ENCODE measurements around the gene SETD6.
"Not testable (repeated sequence)": the region's sequence is repeated elsewhere in the genome, so short reads cannot be mapped to it uniquely, and the experiment has no call there.

The SETD6 gene

GRCh38 chr16:58488531-58488930 is 26.8 kb upstream of the SETD6 start:
- Histone ChIP-seq H3F3A (ENCODE audit: insufficient read depth, low read length) (no peaks in the 10 kb centered on the region), H4K20me1 (ENCODE audit: insufficient read depth, low read length) (no peaks in the 10 kb centered on the region), H3K4me3 (ENCODE audit: low read length) (no peak overlapping the region), H3K9ac (ENCODE audit: low read length) (no peak overlapping the region), H3K4me1 (ENCODE audit: low read length) (no peaks in the 10 kb centered on the region), H3K4me2 (ENCODE audit: low read depth, low read length) (no peak overlapping the region), H3K27ac (ENCODE audit: low read length) (no peak overlapping the region), H3K27me3 (replicated peaks; ENCODE audit: insufficient read depth, low read length) (no peaks in the 10 kb centered on the region), H3K9me2 (replicated peaks; ENCODE audit: insufficient read depth, low read length) (no peaks in the 10 kb centered on the region), H3K9me3 (replicated peaks; ENCODE audit: insufficient read depth, low read length) (no peaks in the 10 kb centered on the region), H3K36me3 (replicated peaks; ENCODE audit: insufficient read depth, low read length) (no peaks in the 10 kb centered on the region), H3K79me2 (ENCODE audit: low read length) (no peaks in the 10 kb centered on the region), H2AFZ (ENCODE audit: low read length) (no peak overlapping the region)
- no peak for TF ChIP-seq EZH2phosphoT487 (IDR thresholded peaks at IDR 0.05; ENCODE audit: low read length)
- TF ChIP-seq EZH2 (optimal IDR thresholded peaks at IDR 0.05; ENCODE audit: low read depth, low read length) = no peak
- TF ChIP-seq, protein P1, sequence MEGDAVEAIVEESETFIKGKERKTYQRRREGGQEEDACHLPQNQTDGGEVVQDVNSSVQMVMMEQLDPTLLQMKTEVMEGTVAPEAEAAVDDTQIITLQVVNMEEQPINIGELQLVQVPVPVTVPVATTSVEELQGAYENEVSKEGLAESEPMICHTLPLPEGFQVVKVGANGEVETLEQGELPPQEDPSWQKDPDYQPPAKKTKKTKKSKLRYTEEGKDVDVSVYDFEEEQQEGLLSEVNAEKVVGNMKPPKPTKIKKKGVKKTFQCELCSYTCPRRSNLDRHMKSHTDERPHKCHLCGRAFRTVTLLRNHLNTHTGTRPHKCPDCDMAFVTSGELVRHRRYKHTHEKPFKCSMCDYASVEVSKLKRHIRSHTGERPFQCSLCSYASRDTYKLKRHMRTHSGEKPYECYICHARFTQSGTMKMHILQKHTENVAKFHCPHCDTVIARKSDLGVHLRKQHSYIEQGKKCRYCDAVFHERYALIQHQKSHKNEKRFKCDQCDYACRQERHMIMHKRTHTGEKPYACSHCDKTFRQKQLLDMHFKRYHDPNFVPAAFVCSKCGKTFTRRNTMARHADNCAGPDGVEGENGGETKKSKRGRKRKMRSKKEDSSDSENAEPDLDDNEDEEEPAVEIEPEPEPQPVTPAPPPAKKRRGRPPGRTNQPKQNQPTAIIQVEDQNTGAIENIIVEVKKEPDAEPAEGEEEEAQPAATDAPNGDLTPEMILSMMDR (IDR thresholded peaks at IDR 0.05; ENCODE audit: low read length) = no peak
- no peak for DNase-seq

- no peak for DNase-seq
Observed at GRCh38 chr16:58490065-58490464, 25.3 kb upstream of the SETD6 start.

GRCh38 chr16:58490539-58490938 is 24.8 kb upstream of the SETD6 start:
- H3K9me3 ChIP-seq (replicated peaks; ENCODE audit: insufficient read depth, low read length); H4K20me1 ChIP-seq (ENCODE audit: insufficient read depth, low read length); H2AFZ ChIP-seq (ENCODE audit: low read length); H3K79me2 ChIP-seq (ENCODE audit: low read length); H3K27ac ChIP-seq (ENCODE audit: low read length); H3K4me1 ChIP-seq (ENCODE audit: low read length); H3K36me3 ChIP-seq (replicated peaks; ENCODE audit: insufficient read depth, low read length); H3K9ac ChIP-seq (ENCODE audit: low read length); H3K9me2 ChIP-seq (replicated peaks; ENCODE audit: insufficient read depth, low read length); H3F3A ChIP-seq (ENCODE audit: insufficient read depth, low read length); DNase-seq; H3K4me3 ChIP-seq (ENCODE audit: low read length); H3K27me3 ChIP-seq (replicated peaks; ENCODE audit: insufficient read depth, low read length); H3K4me2 ChIP-seq (ENCODE audit: low read depth, low read length): not testable (repeated sequence)

More at GRCh38 chr16:58490065-58490464, 25.3 kb upstream of the SETD6 start:
- no peaks in the 10 kb centered on the region for H3K36me3 ChIP-seq (replicated peaks; ENCODE audit: insufficient read depth, low read length)
- no peak overlapping the region for H2AFZ ChIP-seq (ENCODE audit: low read length)
- no peak overlapping the region for H3K4me3 ChIP-seq (ENCODE audit: low read length)
- no peaks in the 10 kb centered on the region for H3K27me3 ChIP-seq (replicated peaks; ENCODE audit: insufficient read depth, low read length)
- H3K79me2 ChIP-seq (ENCODE audit: low read length) = no peaks in the 10 kb centered on the region
- H3F3A ChIP-seq (ENCODE audit: insufficient read depth, low read length) = no peaks in the 10 kb centered on the region
- no peaks in the 10 kb centered on the region for H3K9me3 ChIP-seq (replicated peaks; ENCODE audit: insufficient read depth, low read length)
- no peak overlapping the region for H3K9ac ChIP-seq (ENCODE audit: low read length)
- H3K4me2 ChIP-seq (ENCODE audit: low read depth, low read length) = no peak overlapping the region
- H3K9me2 ChIP-seq (replicated peaks; ENCODE audit: insufficient read depth, low read length) = no peaks in the 10 kb centered on the region
- no peaks in the 10 kb centered on the region for H4K20me1 ChIP-seq (ENCODE audit: insufficient read depth, low read length)
- H3K4me1 ChIP-seq (ENCODE audit: low read length) = peaks cover 5% of the 10 kb centered on the region
- TF ChIP-seq, protein P1 (IDR thresholded peaks at IDR 0.05; ENCODE audit: low read length) = no peak
- no peak for TF ChIP-seq EZH2phosphoT487 (IDR thresholded peaks at IDR 0.05; ENCODE audit: low read length)
- TF ChIP-seq EZH2 (optimal IDR thresholded peaks at IDR 0.05; ENCODE audit: low read depth, low read length) = no peak
- no peak overlapping the region for H3K27ac ChIP-seq (ENCODE audit: low read length)

DNA sequence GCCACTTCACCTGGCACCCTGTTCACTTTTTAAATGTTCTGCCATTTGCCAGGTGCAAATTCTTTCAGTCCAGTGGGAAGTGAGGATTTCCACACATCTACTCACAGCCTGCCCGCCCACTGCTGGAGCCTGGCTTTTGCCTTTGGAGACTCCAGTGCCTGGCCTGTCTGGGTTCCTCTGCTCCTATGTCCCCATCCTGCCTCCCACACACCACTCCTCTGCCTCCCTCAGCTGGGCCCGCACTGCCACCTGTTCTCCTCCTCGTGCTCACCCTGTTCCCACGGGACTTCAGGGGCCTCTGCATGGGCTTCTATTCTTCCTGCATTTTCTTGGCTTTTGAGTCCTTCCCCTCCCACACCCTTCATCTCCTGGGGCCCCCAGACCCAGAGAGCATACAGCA is 23.3 kb upstream of the SETD6 start:
- Histone ChIP-seq H3K4me3 (ENCODE audit: low read length) (no peak overlapping the region), H3K9me2 (replicated peaks; ENCODE audit: insufficient read depth, low read length) (no peaks in the 10 kb centered on the region), H3K4me2 (ENCODE audit: low read depth, low read length) (no peak overlapping the region), H3K4me1 (ENCODE audit: low read length) (peaks cover 22% of the 10 kb centered on the region), H3K27me3 (replicated peaks; ENCODE audit: insufficient read depth, low read length) (no peaks in the 10 kb centered on the region), H3K9me3 (replicated peaks; ENCODE audit: insufficient read depth, low read length) (no peaks in the 10 kb centered on the region), H2AFZ (ENCODE audit: low read length) (no peak overlapping the region), H3K27ac (ENCODE audit: low read length) (no peak overlapping the region), H4K20me1 (ENCODE audit: insufficient read depth, low read length) (no peaks in the 10 kb centered on the region), H3F3A (ENCODE audit: insufficient read depth, low read length) (peaks cover 6% of the 10 kb centered on the region; the same call in 1 of the 2 replicates), H3K36me3 (replicated peaks; ENCODE audit: insufficient read depth, low read length) (no peaks in the 10 kb centered on the region), H3K9ac (ENCODE audit: low read length) (no peak overlapping the region), H3K79me2 (ENCODE audit: low read length) (no peaks in the 10 kb centered on the region)
- no peak for DNase-seq
- TF ChIP-seq, protein P1 (IDR thresholded peaks at IDR 0.05; ENCODE audit: low read length) = no peak
- TF ChIP-seq EZH2 (optimal IDR thresholded peaks at IDR 0.05; ENCODE audit: low read depth, low read length) = no peak

Measured in MM.1S (cell line).